Fibroblast of skin of left biceps (primary cell): ENCODE data around the gene DGKI.

Experiments
- DNase-seq, 2 experiments: peaks; one replicate each; pipeline ENCODE4 v3.0.0-alpha.2; 2013; ENCODE audit warnings: low read depth in 2 of 2

The DGKI gene

GRCh38 chr7:137846827-137847567 lies at the start of gene DGKI:
DGKI (minus strand) TSS chr7:137846974.
- DNase-seq = no peak

GRCh38 chr7:137895301-137896221 lies 48.8 kb upstream of the DGKI start:
- DNase-seq = no peak

- DNase-seq = no peak
Measured at GRCh38 chr7:137893143-137893742, 46.5 kb upstream of the DGKI start.

GRCh38 chr7:137891016-137891655 lies 44.4 kb upstream of the DGKI start:
- DNase-seq = no peak

GRCh38 chr7:137890449-137890921 lies 43.7 kb upstream of the DGKI start:
- no peak for DNase-seq

GRCh38 chr7:137888241-137888640 lies 41.5 kb upstream of the DGKI start:
- DNase-seq = no peak

GRCh38 chr7:137886746-137887145 lies 40.0 kb upstream of the DGKI start:
- peak; percentile 38 to 47 for DNase-seq

GRCh38 chr7:137886281-137886680 lies 39.5 kb upstream of the DGKI start:
- DNase-seq = no peak

GRCh38 chr7:137885678-137886077 lies 38.9 kb upstream of the DGKI start:
- DNase-seq = no peak

- no peak for DNase-seq
Measured at GRCh38 chr7:137882806-137883205, 36.0 kb upstream of the DGKI start.

- peak; percentile 97 for DNase-seq
Measured at GRCh38 chr7:137882261-137882668, 35.5 kb upstream of the DGKI start.

- DNase-seq = no peak
Measured at GRCh38 chr7:137881607-137882260, 35.0 kb upstream of the DGKI start.

GRCh38 chr7:137880432-137880831 lies 33.7 kb upstream of the DGKI start:
- DNase-seq = peak; percentile 23 to 31

- no peak for DNase-seq
Measured at GRCh38 chr7:137879357-137880158, 32.8 kb upstream of the DGKI start.

- DNase-seq = no peak
Measured at GRCh38 chr7:137878333-137878961, 31.7 kb upstream of the DGKI start.

GRCh38 chr7:137877027-137877675 lies 30.4 kb upstream of the DGKI start:
- no peak for DNase-seq

GRCh38 chr7:137875746-137876145 lies 29.0 kb upstream of the DGKI start:
- no peak for DNase-seq

GRCh38 chr7:137873979-137874777 lies 27.4 kb upstream of the DGKI start:
- peak; percentile 95 to 96 for DNase-seq

GRCh38 chr7:137873524-137873923 lies 26.8 kb upstream of the DGKI start:
- DNase-seq = peak; percentile 54 to 56
